Stimulated activated CD8-positive, alpha-beta memory T cell treated with anti-CD3 and anti-CD28 coated beads, Interleukin-12 subunit alpha, Interleukin-12 subunit beta, amount 100 ng/mL, for 4 hours (primary cell): ENCODE measurements around the gene PDCD5.
A peak's percentile ranks its signal among the peaks of the same experiment; 100 is the strongest.
"Not testable (repeated sequence)": the region's sequence is repeated elsewhere in the genome, so short reads cannot be mapped to it uniquely, and the experiment has no call there.

Experiments
- DNase-seq: peaks from one replicate; pipeline ENCODE4 v3.0.0-alpha.2; 2020; ENCODE audit warnings: low read depth

PDCD5 gene

GRCh38 chr19:32580901-32581704 lies at the start of gene PDCD5:
TSS of gene PDCD5 (plus strand) at chr19:32581190. CDS start at chr19:32581262, 72 bp downstream.
- DNase-seq = peak; percentile 97

GRCh38 chr19:32532233-32532632 lies 48.8 kb upstream of the PDCD5 start:
- no peak for DNase-seq

DNA sequence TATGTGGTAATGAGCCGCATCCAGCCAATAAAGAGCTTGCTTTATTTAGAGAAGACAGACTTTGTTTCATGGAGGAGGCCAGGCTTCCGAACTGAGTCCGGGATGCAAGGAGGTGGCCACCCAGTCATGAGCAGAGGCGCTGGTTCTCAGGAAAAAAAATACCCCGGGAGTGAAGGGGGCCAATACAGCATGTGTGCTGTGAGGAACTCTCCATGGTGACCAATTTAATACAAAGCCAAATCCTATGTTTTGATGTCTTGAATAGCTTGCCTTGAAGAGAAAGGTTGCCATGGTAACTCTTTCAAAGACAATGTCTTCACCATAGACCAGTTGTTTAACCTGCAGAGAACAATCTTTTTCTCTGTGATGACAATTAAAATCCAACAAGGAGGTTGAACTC lies 43.4 kb upstream of the PDCD5 start:
- DNase-seq = no peak

- no peak for DNase-seq
Observed at GRCh38 chr19:32539240-32539916, 41.6 kb upstream of the PDCD5 start.

DNA sequence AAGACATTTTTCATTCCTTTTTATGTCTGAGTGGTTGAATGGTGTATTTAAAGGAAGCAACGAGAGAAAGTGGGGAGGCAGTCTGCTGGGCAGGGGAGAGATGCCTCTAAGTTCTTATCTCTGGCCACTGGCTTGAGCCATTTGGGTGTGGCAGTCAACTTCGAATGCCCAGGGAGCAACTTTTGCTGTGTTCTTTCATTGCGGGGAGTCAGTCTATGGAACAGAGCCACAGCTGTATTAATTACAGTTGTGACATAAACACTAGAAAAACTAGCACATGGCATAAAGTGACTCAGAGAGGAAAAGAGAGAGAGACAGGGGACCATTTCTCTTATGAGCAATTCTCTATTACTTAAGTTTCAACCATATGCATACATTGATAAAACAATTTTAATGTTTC lies 40.4 kb upstream of the PDCD5 start:
- DNase-seq = no peak

DNA sequence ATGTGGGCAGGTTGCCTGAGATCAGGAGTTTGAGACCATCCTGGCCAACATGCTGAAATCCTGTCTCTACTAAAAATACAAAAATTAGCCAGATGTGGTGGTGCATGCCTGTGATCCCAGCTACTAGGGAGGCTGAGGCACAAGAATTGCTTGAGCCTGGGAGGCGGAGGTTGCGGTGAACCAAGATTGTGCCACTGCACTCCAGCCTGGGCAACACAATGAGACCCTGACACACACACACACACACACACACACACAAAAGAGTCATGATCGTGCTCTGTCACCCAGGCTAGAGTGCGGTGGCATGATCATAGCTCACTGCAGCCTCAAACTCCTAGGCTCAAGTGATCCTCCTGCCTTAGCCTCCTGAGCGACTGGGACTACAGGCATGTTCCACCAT lies 39.6 kb upstream of the PDCD5 start:
- DNase-seq = not testable (repeated sequence)

DNA sequence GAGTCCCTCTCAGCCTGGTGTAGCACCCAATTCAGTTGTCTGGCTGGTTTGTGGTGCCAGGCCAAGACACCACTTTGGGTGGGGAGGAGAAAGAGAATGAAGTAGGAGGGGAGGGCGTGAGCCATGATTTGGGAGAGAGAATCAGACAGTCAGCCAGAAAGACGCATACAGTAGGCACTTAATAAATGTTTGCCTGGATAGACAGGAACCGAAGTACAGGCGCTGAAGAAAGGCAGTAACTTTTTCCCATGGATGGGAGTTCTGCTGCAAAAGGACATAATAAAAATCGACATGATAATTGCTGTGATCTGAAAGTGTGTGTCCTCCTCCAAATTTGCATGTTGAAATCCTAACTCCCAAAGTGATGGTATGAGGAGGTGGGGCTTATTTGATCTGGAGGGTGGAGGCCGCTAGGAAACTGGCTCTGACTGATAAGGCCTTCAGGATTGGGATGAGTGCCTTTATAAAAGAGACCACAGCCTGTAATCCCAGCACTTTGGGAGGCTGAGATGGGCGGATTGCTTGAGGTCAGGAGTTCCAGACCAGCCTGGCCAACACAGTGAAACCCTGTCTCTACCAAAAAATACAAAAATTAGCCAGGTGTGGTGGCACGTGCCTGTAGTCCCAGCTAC lies 38.4 kb upstream of the PDCD5 start:
- no peak for DNase-seq

DNA sequence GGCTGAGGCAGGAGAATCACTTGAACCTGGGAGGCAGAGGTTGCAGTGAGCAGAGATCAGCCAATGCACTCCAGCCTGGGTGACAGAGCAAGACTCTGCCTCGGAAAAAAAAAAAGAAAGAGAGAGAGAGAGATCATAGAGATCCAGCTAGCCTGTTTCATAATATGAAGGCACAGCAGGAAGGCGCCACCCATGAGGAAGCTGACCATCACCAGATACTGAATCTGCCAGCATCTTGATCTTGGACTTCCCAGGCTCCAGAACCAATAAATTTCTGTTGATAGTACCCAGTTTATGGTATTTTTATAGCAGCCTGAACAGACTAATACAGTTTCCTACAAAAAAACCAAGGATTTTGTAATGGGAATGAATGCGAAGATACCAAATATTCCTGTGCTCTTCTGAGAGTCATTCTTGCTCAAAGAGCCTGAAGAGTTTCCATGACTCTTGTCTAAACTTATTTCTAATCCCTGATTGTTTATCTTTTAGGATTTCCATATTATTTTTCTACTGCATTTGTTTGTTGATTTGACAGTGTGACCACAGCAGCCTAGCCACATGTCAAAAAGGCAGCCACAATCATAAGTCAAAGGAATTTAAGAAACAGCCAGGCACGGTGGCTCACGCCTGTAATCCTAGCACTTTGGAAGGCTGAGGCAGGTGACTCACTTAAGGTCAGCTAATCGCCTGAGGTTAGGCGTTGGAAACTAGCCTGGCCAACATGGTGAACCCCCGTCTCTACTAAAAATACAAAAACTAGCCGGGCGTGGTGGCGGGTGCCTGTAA lies 37.7 kb upstream of the PDCD5 start:
- DNase-seq = no peak

DNA sequence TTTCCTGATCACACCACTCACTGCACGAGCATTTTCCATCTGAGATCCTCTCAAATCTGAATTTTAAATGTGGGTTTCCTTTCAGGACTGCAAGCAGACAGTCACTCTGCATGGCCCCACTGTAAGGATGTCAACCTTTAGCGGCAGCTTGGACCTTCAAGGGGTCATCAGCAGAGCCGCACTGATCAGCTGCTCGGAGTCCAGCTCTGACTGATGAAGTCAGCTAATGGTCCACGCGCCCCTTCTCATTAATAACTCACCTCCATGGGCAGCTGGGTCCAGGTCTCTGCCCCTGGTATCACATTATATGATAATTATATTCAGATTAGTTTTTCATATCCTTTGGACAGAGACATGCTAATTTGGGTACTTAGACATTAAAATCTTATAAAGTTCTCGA lies 36.1 kb upstream of the PDCD5 start:
- DNase-seq = no peak

- no peak for DNase-seq
Observed at GRCh38 chr19:32550666-32551065, 30.3 kb upstream of the PDCD5 start.

DNA sequence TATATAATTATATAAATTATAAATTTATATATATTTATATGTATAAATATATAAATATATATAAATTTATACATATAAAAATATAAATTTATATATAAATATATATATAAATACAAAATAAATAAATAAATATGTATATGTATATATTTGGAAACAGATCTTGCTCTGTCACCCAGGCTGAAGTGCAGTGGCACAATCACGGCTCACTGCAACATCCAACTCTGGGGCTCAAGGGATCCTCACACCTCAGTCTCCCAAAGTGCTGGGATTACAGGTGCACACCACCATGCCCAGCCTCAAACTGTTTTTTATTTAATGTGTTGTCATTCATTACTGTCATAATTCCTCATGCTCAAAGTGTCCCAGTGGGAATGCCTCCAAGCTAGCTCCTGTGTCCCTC lies 25.2 kb upstream of the PDCD5 start:
- DNase-seq = no peak

- DNase-seq = no peak
Observed at GRCh38 chr19:32558607-32559228, 22.3 kb upstream of the PDCD5 start.

DNA sequence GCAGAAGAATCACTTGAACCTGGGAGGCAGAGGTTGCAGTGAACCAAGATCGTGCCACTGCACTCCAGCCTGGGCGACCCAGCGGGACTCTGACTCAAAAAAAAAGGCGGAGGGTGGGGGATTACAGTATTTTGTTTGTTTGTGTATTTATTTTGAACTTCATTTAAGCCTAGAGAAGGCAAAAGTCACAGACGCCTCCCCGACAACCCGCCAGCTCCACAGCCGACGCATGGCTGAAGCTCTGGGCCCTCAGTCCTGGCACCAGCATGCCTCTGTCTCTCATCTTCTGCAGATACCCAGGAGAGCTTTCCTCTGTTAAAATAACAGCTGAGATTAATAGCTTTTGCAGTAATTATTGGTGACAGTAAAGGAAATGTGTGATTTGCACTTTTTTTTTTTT lies 17.2 kb upstream of the PDCD5 start:
- no peak for DNase-seq

DNA sequence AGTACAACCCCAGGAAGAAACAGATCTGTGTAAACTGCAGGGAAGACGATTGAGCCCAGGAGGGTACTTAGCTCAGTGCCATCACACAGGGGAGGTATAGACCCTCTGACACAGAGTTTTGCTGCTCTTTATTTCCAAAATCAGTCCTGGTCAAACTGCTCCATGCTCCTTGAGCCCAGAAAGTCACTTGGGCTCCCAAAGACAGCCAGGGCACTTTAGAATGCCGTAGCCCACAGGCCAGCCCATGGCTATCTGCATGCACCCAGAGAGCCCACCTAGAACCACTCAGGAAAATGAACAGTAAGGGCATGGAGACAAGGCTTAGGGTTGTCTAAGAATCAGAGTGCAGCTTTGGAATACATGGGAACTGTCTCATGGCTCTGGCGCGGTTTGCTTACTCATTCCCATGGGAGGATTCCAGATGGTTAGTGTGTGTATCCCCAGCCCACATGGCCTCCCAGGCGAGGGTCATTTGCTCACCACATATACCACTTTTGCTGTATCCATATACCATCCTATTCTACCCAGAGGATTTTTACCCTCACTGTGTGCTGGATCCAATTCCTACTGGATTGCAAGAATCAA lies 14.7 kb upstream of the PDCD5 start:
- no peak for DNase-seq

- DNase-seq = no peak
Observed at GRCh38 chr19:32567486-32567885, 13.5 kb upstream of the PDCD5 start.

DNA sequence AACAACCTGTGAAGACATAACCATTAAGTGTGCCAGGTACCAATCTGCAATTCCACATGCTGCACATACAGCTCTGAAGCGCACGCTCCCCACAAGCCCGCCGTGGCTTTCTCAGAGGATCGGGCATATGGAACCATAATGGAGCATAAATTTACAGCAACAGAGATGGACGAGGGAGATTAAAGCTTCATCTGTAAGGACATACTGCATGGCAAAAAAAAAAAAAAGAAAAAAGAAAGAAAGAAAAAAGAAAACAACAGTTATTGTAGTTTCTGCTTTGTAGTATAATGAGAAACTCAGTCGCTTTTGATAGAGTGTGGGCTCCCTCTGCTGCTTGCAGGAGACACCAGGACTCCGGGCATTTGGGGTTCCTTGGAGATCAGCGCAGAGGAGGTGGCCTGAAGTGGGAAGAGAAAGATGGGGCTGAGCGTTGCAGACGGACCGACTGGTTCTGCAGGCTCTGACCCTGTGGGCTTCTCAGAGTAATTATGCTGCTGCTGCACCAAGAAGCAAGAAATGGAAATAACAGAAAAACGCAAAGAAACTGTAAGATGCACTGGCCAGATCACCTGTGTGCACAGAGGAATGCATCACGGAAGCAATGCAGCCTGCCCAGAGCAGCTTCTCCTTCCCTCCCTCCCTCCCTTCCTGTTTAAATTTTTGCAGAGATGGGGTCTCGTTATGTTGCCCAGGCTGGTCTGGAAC lies 10.8 kb upstream of the PDCD5 start:
- DNase-seq = peak; percentile 11

- DNase-seq = not testable (repeated sequence)
Observed at GRCh38 chr19:32571471-32572075, 9.4 kb upstream of the PDCD5 start.

GRCh38 chr19:32572700-32573491 lies 8.1 kb upstream of the PDCD5 start:
- not testable (repeated sequence) for DNase-seq

GRCh38 chr19:32573492-32573794 lies 7.5 kb upstream of the PDCD5 start:
- no peak for DNase-seq

DNA sequence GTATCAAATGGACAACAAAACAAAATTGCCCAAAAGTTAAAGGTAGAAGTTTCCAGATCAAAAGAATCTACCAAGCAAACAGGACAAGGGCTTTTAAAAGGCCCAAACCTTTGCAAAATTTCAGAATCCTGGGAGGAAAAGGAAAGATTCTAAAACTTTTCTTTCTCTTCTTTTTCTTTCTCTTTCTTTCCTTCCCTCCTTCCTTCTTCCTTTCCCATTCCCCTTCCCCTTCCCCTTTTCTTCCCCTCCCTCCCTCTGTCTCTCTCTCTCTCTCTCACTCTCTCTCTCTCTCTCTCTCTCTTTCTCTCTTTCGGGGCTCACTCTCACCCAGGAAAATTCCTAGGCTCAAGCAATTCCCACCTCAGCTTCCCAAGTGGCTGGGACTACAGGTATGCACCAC lies 4.2 kb upstream of the PDCD5 start:
- no peak for DNase-seq
